ENCODE measurements around the gene C1QA. TPM values are rescaled to one million over a fixed set of nuclear protein-coding genes. Genes with fewer than 3 reads are reported as not detected.

Gene C1QA
- total and polyA plus RNA-seq, 3 donors from 2014 or later = 8.7 to 142 (median 29.8) TPM

- Histone ChIP-seq H3K27ac (no peak overlapping the region), H3K9me3 (no peaks in the 10 kb centered on the region), H3K4me3 (no peak overlapping the region), H3K27me3 (no peaks in the 10 kb centered on the region), H3K36me3 (ENCODE audit: low read depth, missing control alignments) (no peaks in the 10 kb centered on the region), H3K4me1 (no peaks in the 10 kb centered on the region)
- 78% methylated on average over 6 of the region's 6 CpGs for WGBS, 2 donors
- DNase-seq = no peak
- no peak for TF ChIP-seq POLR2A (IDR thresholded peaks at IDR 0.05)
- no peak for TF ChIP-seq CTCF (IDR thresholded peaks at IDR 0.05)
- intact Hi-C loops (cut with DNase I; ENCODE audit: low total_unique reads) = no loop called here
Measured at GRCh38 chr1:22636927-22637326, 499 bp downstream of the C1QA start.

GRCh38 chr1:22637907-22638445, 1.5 kb downstream of the C1QA start:
- Histone ChIP-seq H3K36me3 (ENCODE audit: low read depth, missing control alignments) (no peaks in the 10 kb centered on the region), H3K4me1 (no peaks in the 10 kb centered on the region), H3K27ac (no peak overlapping the region), H3K27me3 (no peaks in the 10 kb centered on the region), H3K4me3 (no peak overlapping the region), H3K9me3 (no peaks in the 10 kb centered on the region)
- no peak for TF ChIP-seq CTCF (IDR thresholded peaks at IDR 0.05)
- TF ChIP-seq POLR2A (IDR thresholded peaks at IDR 0.05) = no peak
- 61 to 69% methylated on average over 3 of the region's 3 CpGs for WGBS, 2 donors
- intact Hi-C loops (cut with DNase I; ENCODE audit: low total_unique reads) = no loop called here
- DNase-seq = no peak

DNA sequence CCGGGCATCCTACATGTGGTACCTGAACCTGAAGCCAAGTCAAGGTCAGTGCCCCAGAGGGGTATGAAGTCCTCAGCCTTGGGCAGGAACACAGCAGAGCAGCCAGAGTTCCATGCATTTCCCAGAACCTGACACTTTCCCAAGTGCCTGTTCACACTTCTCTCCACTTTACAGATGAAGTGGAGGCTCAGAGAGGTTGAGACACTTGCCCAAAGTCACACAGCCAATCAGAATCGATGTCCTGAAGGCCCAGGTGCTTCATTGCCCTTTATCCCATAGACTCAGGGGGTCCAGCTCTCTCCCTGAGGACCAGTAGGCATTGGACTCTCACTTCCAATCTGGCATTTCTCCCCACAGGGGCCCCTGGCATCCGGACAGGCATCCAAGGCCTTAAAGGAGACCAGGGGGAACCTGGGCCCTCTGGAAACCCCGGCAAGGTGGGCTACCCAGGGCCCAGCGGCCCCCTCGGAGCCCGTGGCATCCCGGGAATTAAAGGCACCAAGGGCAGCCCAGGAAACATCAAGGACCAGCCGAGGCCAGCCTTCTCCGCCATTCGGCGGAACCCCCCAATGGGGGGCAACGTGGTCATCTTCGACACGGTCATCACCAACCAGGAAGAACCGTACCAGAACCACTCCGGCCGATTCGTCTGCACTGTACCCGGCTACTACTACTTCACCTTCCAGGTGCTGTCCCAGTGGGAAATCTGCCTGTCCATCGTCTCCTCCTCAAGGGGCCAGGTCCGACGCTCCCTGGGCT, 2.2 kb downstream of the C1QA start:
- Histone ChIP-seq H3K4me1 (no peaks in the 10 kb centered on the region), H3K27ac (no peak overlapping the region), H3K36me3 (ENCODE audit: low read depth, missing control alignments) (no peaks in the 10 kb centered on the region), H3K27me3 (no peaks in the 10 kb centered on the region), H3K4me3 (peak overlapping the region in 1 of 2 donors; percentile 2), H3K9me3 (no peaks in the 10 kb centered on the region)
- DNase-seq = no peak
- WGBS, 2 donors = 79 to 81% methylated on average over 2 to 23 of the region's 23 CpGs
- no peak for TF ChIP-seq CTCF (IDR thresholded peaks at IDR 0.05)
- no peak for TF ChIP-seq POLR2A (IDR thresholded peaks at IDR 0.05)
- intact Hi-C loops (cut with DNase I; ENCODE audit: low total_unique reads) = no loop called here

DNA sequence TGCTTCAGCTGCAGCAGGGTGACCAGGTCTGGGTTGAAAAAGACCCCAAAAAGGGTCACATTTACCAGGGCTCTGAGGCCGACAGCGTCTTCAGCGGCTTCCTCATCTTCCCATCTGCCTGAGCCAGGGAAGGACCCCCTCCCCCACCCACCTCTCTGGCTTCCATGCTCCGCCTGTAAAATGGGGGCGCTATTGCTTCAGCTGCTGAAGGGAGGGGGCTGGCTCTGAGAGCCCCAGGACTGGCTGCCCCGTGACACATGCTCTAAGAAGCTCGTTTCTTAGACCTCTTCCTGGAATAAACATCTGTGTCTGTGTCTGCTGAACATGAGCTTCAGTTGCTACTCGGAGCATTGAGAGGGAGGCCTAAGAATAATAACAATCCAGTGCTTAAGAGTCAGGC, 2.9 kb downstream of the C1QA start:
- intact Hi-C loops (cut with DNase I; ENCODE audit: low total_unique reads) = no loop called here
- Histone ChIP-seq H3K36me3 (ENCODE audit: low read depth, missing control alignments) (no peaks in the 10 kb centered on the region), H3K27ac (no peak overlapping the region), H3K9me3 (no peaks in the 10 kb centered on the region), H3K27me3 (no peaks in the 10 kb centered on the region), H3K4me1 (no peaks in the 10 kb centered on the region), H3K4me3 (peak overlapping the region in 1 of 2 donors; percentile 2)
- no peak for TF ChIP-seq POLR2A (IDR thresholded peaks at IDR 0.05)
- no peak for TF ChIP-seq CTCF (IDR thresholded peaks at IDR 0.05)
- DNase-seq = peak; percentile 32
- 17 to 41% methylated on average over 7 to 8 of the region's 8 CpGs for WGBS, 2 donors
